Caco-2 (cell line): ENCODE measurements around the gene TSPAN5. TPM values are rescaled to one million over a fixed set of nuclear protein-coding genes. Genes with fewer than 3 reads are reported as not detected.

ENCODE experiments used
- BruUV-seq: library from RNA; stranded (reverse); fragments of 400-500 nt; replicated peaks from 2 replicates; lab custom pipeline; 2021; lab: Mats Ljungman, UMichigan
- CTCF ChIA-PET: fragments of 300-600 bp; sonication (Branson Sonifier 250); formaldehyde crosslinking; loops from one replicate; lab custom pipeline; 2022; ENCODE audit warnings: antibody characterized with exemption; lab: Charles Lee
- POLR2A ChIA-PET: fragments of 300-600 bp; sonication (Branson Sonifier 250); formaldehyde crosslinking; loops from one replicate; lab custom pipeline; 2022; ENCODE audit warnings: antibody characterized with exemption; lab: Charles Lee
- DNase-seq, 2 experiments: peaks; one replicate each; pipeline versions ENCODE4 v3.0.0 to v3.0.0-alpha.2; 2020 to 2022
- H3K27me3 ChIP-seq: replicated peaks from 2 replicates; pipeline ENCODE4 v1.6.0; 2011; ENCODE audit warnings: low read length; ENCODE audit not compliant: control insufficient read depth, insufficient read depth
- H3K36me3 ChIP-seq: 2 replicates; pipeline ENCODE4 v1.5.1; 2011; ENCODE audit warnings: low read length; ENCODE audit not compliant: control insufficient read depth, insufficient read depth
- H3K4me1 ChIP-seq: fragments of 250-450 bp; sonication (Bioruptor Pico); 2 replicates; pipeline ENCODE4 v1.5.1; 2020; ENCODE audit warnings: mild to moderate bottlenecking
- H3K4me3 ChIP-seq: 2 replicates; pipeline ENCODE4 v1.5.1; 2011; ENCODE audit warnings: low read depth, mild to moderate bottlenecking, control low read depth, low read length
- H3K9me3 ChIP-seq: fragments of 250-450 bp; sonication (Bioruptor Pico); 2 replicates; pipeline ENCODE4 v1.5.1; 2020; ENCODE audit warnings: mild to moderate bottlenecking, moderate library complexity
- H3K27ac Mint-ChIP-seq: one replicate; pipeline ENCODE4 v1.8.0; 2022; ENCODE audit warnings: mixed read lengths; ENCODE audit not compliant: unreplicated experiment
- H3K27me3 Mint-ChIP-seq: one replicate; pipeline ENCODE4 v1.8.0; 2022; ENCODE audit warnings: mixed read lengths; ENCODE audit not compliant: insufficient read depth, unreplicated experiment
- H3K36me3 Mint-ChIP-seq: one replicate; pipeline ENCODE4 v1.8.0; 2022; ENCODE audit warnings: mild to moderate bottlenecking, mixed read lengths; ENCODE audit not compliant: insufficient read depth, unreplicated experiment
- H3K4me1 Mint-ChIP-seq: one replicate; pipeline ENCODE4 v1.8.0; 2022; ENCODE audit warnings: low read depth, mixed read lengths; ENCODE audit not compliant: unreplicated experiment
- H3K4me3 Mint-ChIP-seq: one replicate; pipeline ENCODE4 v1.8.0; 2022; ENCODE audit warnings: mild to moderate bottlenecking, moderate library complexity, mixed read lengths; ENCODE audit not compliant: unreplicated experiment
- H3K9me3 Mint-ChIP-seq: one replicate; pipeline ENCODE4 v1.8.0; 2022; ENCODE audit warnings: mixed read lengths; ENCODE audit not compliant: unreplicated experiment
- CTCF ChIP-seq, 2 experiments: fragments of 200-600 bp in 1 of 2; IDR thresholded peaks; 1 replicate in 1 of 2; 2 replicates in 1 of 2; pipeline versions ENCODE4 v1.5.1 to v1.8.0; 2011 to 2022; ENCODE audit warnings: antibody characterized with exemption in 1 of 2, control low read depth in 1 of 2, inconsistent platforms in 1 of 2, low read depth in 1 of 2, low read length in 1 of 2, mild to moderate bottlenecking in 1 of 2, moderate library complexity in 1 of 2; ENCODE audit not compliant: insufficient read depth in 1 of 2, severe bottlenecking in 1 of 2, unreplicated experiment in 1 of 2
- intact Hi-C: fragments of 100-400 bp; cut with micrococcal nuclease; formaldehyde crosslinking; loops from one replicate; pipeline ENCODE4 v1.10.0; 2022; ENCODE audit not compliant: unreplicated experiment
- total RNA-seq: library from RNA; stranded (reverse); gene quantifications from 2 replicates; pipeline ENCODE4 v1.2.3, GENCODE V29; 2022

The TSPAN5 gene
- total RNA-seq, 1 experiment from 2014 or later, result 24.1 TPM

GRCh38 chr4:98679738-98680137 lies 21.3 kb upstream of the TSPAN5 start:
- H3K9me3 Mint-ChIP-seq, result no peaks in the 10 kb centered on the region
- no peak overlapping the region for H3K4me3 Mint-ChIP-seq
- no TSS peak for BruUV-seq
- intact Hi-C loops, result loop anchor here (2.0 kb wide), 1 partner anchor 19 kb away; no protein-coding TSS in a partner anchor
- H3K4me1 Mint-ChIP-seq, result peaks cover 31% of the 10 kb centered on the region
- no peaks in the 10 kb centered on the region for H3K27me3 ChIP-seq
- no peak overlapping the region for H3K4me3 ChIP-seq
- peaks cover under 1% of the 10 kb centered on the region for H3K36me3 Mint-ChIP-seq
- no peak for TF ChIP-seq CTCF (IDR thresholded peaks at IDR 0.05; ENCODE audit: insufficient read depth in 1 of 2, low read depth in 1 of 2, low read length in 1 of 2, severe bottlenecking in 1 of 2, unreplicated experiment in 1 of 2)
- POLR2A ChIA-PET, result interaction anchor here (0.6 kb wide), 1 partner anchor 305 kb away, joined by 3 read pairs; no protein-coding TSS in a partner anchor
- H3K9me3 ChIP-seq, result no peaks in the 10 kb centered on the region
- H3K27ac Mint-ChIP-seq, result no peak overlapping the region
- no peak for DNase-seq
- H3K36me3 ChIP-seq, result no peaks in the 10 kb centered on the region
- CTCF ChIA-PET, result interaction anchor here (0.5 kb wide), 1 partner anchor 60 kb away, joined by 4 read pairs; no protein-coding TSS in a partner anchor
- peaks cover 50% of the 10 kb centered on the region for H3K4me1 ChIP-seq
- H3K27me3 Mint-ChIP-seq, result no peaks in the 10 kb centered on the region

GRCh38 chr4:98677799-98678198 lies 19.4 kb upstream of the TSPAN5 start:
- Mint-ChIP-seq H3K36me3 (peaks cover 8% of the 10 kb centered on the region), H3K4me3 (no peak overlapping the region), H3K4me1 (peaks cover 30% of the 10 kb centered on the region), H3K9me3 (no peaks in the 10 kb centered on the region), H3K27ac (no peak overlapping the region), H3K27me3 (no peaks in the 10 kb centered on the region)
- H3K4me1 ChIP-seq, result peaks cover 48% of the 10 kb centered on the region
- TF ChIP-seq CTCF (IDR thresholded peaks at IDR 0.05; ENCODE audit: insufficient read depth in 1 of 2, low read depth in 1 of 2, low read length in 1 of 2, severe bottlenecking in 1 of 2, unreplicated experiment in 1 of 2), result no peak
- ChIA-PET POLR2A (no interaction called here), CTCF (no interaction called here)
- intact Hi-C loops, result no loop called here
- no peaks in the 10 kb centered on the region for H3K9me3 ChIP-seq
- H3K36me3 ChIP-seq, result no peaks in the 10 kb centered on the region
- no peak for DNase-seq
- BruUV-seq, result no TSS peak
- no peaks in the 10 kb centered on the region for H3K27me3 ChIP-seq
- H3K4me3 ChIP-seq, result no peak overlapping the region

DNA sequence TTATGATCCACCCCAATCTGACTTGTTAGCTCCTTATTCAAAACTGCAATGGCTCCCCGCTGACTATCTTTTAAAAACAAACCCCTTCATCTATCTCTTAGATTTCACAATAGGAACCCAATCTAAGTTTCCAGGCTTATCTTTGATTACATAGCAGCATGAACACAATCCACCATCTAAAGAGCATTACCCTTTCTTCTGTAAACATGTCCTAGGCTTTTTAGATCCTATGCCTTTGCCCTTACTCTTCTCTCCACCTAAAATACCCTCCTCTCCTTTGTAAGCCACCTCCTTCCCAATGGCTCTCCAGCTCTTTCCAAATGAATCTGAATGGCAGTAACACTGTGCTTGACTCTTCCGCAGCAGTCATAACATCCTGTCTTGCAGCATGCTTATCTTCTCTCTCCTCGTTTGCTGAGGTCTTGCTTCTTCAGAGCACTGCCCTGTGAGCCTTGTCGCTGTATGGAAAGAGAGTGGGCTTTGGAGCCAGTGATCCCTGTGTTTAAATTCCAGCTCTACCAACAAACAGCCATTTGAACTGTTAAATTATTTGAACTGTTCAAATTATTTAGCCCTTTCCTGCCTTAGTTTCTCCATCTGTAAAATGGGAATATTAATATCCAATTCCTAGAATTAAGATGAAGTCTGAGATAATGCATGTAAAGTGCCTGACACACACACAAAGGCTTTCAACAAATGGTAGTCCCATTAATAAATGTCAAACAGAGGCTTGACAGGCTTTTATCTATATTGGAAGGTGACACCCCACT lies 16.2 kb upstream of the TSPAN5 start:
- no peak overlapping the region for H3K4me3 ChIP-seq
- TF ChIP-seq CTCF (IDR thresholded peaks at IDR 0.05; ENCODE audit: insufficient read depth in 1 of 2, low read depth in 1 of 2, low read length in 1 of 2, severe bottlenecking in 1 of 2, unreplicated experiment in 1 of 2), result no peak
- Mint-ChIP-seq H3K4me1 (peaks cover 24% of the 10 kb centered on the region), H3K9me3 (no peaks in the 10 kb centered on the region), H3K4me3 (peak overlapping the region; percentile 6), H3K27ac (peak overlapping the region; percentile 14), H3K36me3 (peaks cover 8% of the 10 kb centered on the region), H3K27me3 (no peaks in the 10 kb centered on the region)
- H3K36me3 ChIP-seq, result no peaks in the 10 kb centered on the region
- DNase-seq, result no peak
- ChIA-PET POLR2A (no interaction called here), CTCF (no interaction called here)
- H3K27me3 ChIP-seq, result no peaks in the 10 kb centered on the region
- H3K9me3 ChIP-seq, result no peaks in the 10 kb centered on the region
- BruUV-seq, result no TSS peak
- H3K4me1 ChIP-seq, result peaks cover 29% of the 10 kb centered on the region
- intact Hi-C loops, result loop anchor here (5.0 kb wide), 1 partner anchor 207 kb away; no protein-coding TSS in a partner anchor
